GM12878 (cell line): ENCODE data around the gene CCT4. TPM values are rescaled to one million over a fixed set of nuclear protein-coding genes. Genes with fewer than 3 reads are reported as not detected.

Experiments used
- ATAC-seq: fragments of 200-7000 bp; cut with Tn5 transposase; 3 replicates; pipeline ENCODE4 v1.9.1; 2020; ENCODE audit warnings: mild to moderate bottlenecking, moderate library complexity
- BruUV-seq: library from RNA; stranded (reverse); fragments of 400-500 nt; replicated peaks from 2 replicates; lab custom pipeline; 2021; lab: Mats Ljungman, UMichigan
- CTCF ChIA-PET: fragments of 300-600 bp; sonication (Branson Sonifier 250); formaldehyde crosslinking; extraction: SDS; loops from one replicate; lab custom pipeline; 2021; ENCODE audit warnings: inconsistent platforms; lab: Yijun Ruan, JAX
- POLR2A ChIA-PET: fragments of 350-600 bp; formaldehyde crosslinking; extraction: SDS; loops from one replicate; lab custom pipeline; 2021; ENCODE audit warnings: inconsistent platforms; lab: Charles Lee
- RAD21 ChIA-PET: fragments of 300-600 bp; sonication (Branson Sonifier 250); formaldehyde crosslinking; loops from one replicate; lab custom pipeline; 2023; ENCODE audit warnings: antibody characterized with exemption; ENCODE audit not compliant: unreplicated experiment; lab: Charles Lee
- SMC1A ChIA-PET: fragments of 300-600 bp; sonication (Branson Sonifier 250); formaldehyde crosslinking; loops from one replicate; lab custom pipeline; 2023; ENCODE audit not compliant: unreplicated experiment, uncharacterized antibody; lab: Charles Lee
- DNase-seq: peaks from one replicate; pipeline ENCODE4 v3.0.0-alpha.2; 2011; ENCODE audit warnings: low read depth, low spot score
- FAIRE-seq: peaks from 3 replicates; lab custom pipeline; 2011; peaks lifted over from hg19 to GRCh38; lab: Jason Lieb, UNC
- H2AFZ ChIP-seq: 2 replicates; pipeline ENCODE4 v1.6.0; 2011; ENCODE audit warnings: low read depth, low read length, control low read depth; ENCODE audit not compliant: control insufficient read depth
- H3K27ac ChIP-seq: 2 replicates; pipeline ENCODE4 v1.5.1; 2011; ENCODE audit warnings: control low read depth; ENCODE audit not compliant: control insufficient read depth, insufficient read depth
- H3K27me3 ChIP-seq, 2 experiments: replicated peaks in 1 of 2; 2 replicates each; pipeline versions ENCODE4 v1.6.0 to v1.6.1; 2011; ENCODE audit warnings: low read length in 1 of 2; ENCODE audit not compliant: control insufficient read depth in 2 of 2, insufficient read depth in 2 of 2
- H3K36me3 ChIP-seq, 2 experiments: 2 replicates each; pipeline ENCODE4 v1.5.1; 2011; ENCODE audit warnings: low read length in 1 of 2; ENCODE audit not compliant: control insufficient read depth in 2 of 2, insufficient read depth in 2 of 2
- H3K4me1 ChIP-seq: 2 replicates; pipeline ENCODE4 v1.6.1; 2011; ENCODE audit warnings: mild to moderate bottlenecking, low read length, moderate library complexity, mixed read lengths; ENCODE audit not compliant: control insufficient read depth, insufficient read depth
- H3K4me2 ChIP-seq: 2 replicates; pipeline ENCODE4 v1.6.0; 2011; ENCODE audit warnings: control low read depth; ENCODE audit not compliant: control insufficient read depth, insufficient read depth
- H3K4me3 ChIP-seq: fragments of 200-600 bp; sonication (generic); 2 replicates; pipeline ENCODE4 v1.5.1; 2016
- H3K79me2 ChIP-seq: 2 replicates; pipeline ENCODE4 v1.6.0; 2011; ENCODE audit warnings: low read length; ENCODE audit not compliant: control insufficient read depth, insufficient read depth
- H3K9ac ChIP-seq: 2 replicates; pipeline ENCODE4 v1.8.0; 2011; ENCODE audit warnings: low read length, control low read depth, mixed read lengths; ENCODE audit not compliant: control insufficient read depth, insufficient read depth
- H3K9me3 ChIP-seq: replicated peaks from 3 replicates; pipeline ENCODE4 v1.5.1; 2011; ENCODE audit warnings: mild to moderate bottlenecking, low read length; ENCODE audit not compliant: control insufficient read depth, insufficient read depth
- H4K20me1 ChIP-seq: 2 replicates; pipeline ENCODE4 v1.6.0; 2011; ENCODE audit not compliant: control insufficient read depth, insufficient read depth
- FOS ChIP-seq: IDR thresholded peaks from 3 replicates; pipeline ENCODE4 v1.6.1; 2011; ENCODE audit warnings: borderline replicate concordance; ENCODE audit not compliant: insufficient read length; ENCODE audit errors: extremely low read depth
- JUNB ChIP-seq: IDR thresholded peaks from 2 replicates; pipeline ENCODE4 v1.6.1; 2016; ENCODE audit warnings: antibody characterized with exemption, mild to moderate bottlenecking
- MTA3 ChIP-seq: IDR thresholded peaks from 2 replicates; pipeline ENCODE4 v1.6.1; 2012; ENCODE audit warnings: low read length, inconsistent platforms, borderline replicate concordance
- NFYA ChIP-seq: IDR thresholded peaks from 2 replicates; pipeline ENCODE4 v1.6.1; 2011; ENCODE audit warnings: low read depth, mild to moderate bottlenecking, low read length, improper control_type of control experiment, borderline replicate concordance
- NFYB ChIP-seq: IDR thresholded peaks from 2 replicates; pipeline ENCODE4 v1.6.1; 2011; ENCODE audit warnings: low read depth, mild to moderate bottlenecking, low read length, improper control_type of control experiment, moderate library complexity; ENCODE audit not compliant: insufficient read depth
- PML ChIP-seq: IDR thresholded peaks from 2 replicates; pipeline ENCODE4 v1.6.1; 2012; ENCODE audit warnings: low read length, inconsistent platforms
- POU2F2 ChIP-seq: IDR thresholded peaks from 3 replicates; pipeline ENCODE4 v1.6.1; 2011; ENCODE audit warnings: low read depth, mild to moderate bottlenecking, low read length, borderline replicate concordance
- STAT1 ChIP-seq: fragments of 450-650 bp; conservative IDR thresholded peaks from 2 replicates; pipeline ENCODE4 v1.6.1; 2014; ENCODE audit warnings: antibody characterized with exemption, mild to moderate bottlenecking
- SUPT20H ChIP-seq: IDR thresholded peaks from 2 replicates; pipeline ENCODE4 v1.6.1; 2011; ENCODE audit warnings: low read depth, mild to moderate bottlenecking, low read length, moderate library complexity, borderline replicate concordance; ENCODE audit not compliant: control insufficient read depth
- TCF12 ChIP-seq: IDR thresholded peaks from 2 replicates; pipeline ENCODE4 v1.6.1; 2011; ENCODE audit warnings: low read depth, mild to moderate bottlenecking, low read length
- WGBS: methylation state at CpG from one replicate; pipeline ENCODE4 v1.1.6; 2016; ENCODE audit warnings: low lambda C conversion rate; ENCODE audit not compliant: insufficient replicate concordance, insufficient coverage; ENCODE audit errors: missing lambda C conversion rate; 5-methylcytosine and 5-hydroxymethylcytosine counted together
- in situ Hi-C: fragments of 300-500 bp; cut with MboI; formaldehyde crosslinking; loops from 9 replicates; pipeline ENCODE4 v1.14.3; 2018; ENCODE audit warnings: mixed read lengths
- intact Hi-C: fragments of 100-400 bp; cut with micrococcal nuclease; formaldehyde crosslinking; loops from one replicate; pipeline ENCODE4 v1.14.2; 2022; ENCODE audit not compliant: unreplicated experiment
- polyA plus RNA-seq, 11 experiments: library from polyadenylated mRNA; depleted of rRNA in 4 of 11; unstranded in 6 of 11; stranded (reverse) in 5 of 11; fragments of >200 nt; fragmentation: Nextera tagmentation in 4 of 11; fragmentation: Illumina TruSeq in 1 of 11; extraction: Ambion mirVana in 4 of 11; extraction: Trizol in 1 of 11; gene quantifications; 1 replicate in 1 of 11; 2 replicates in 10 of 11; pipeline versions ENCODE4 v1.2.1 to v1.2.3, GENCODE V29; 2011 to 2016; ENCODE audit warnings: inconsistent platforms in 2 of 11, missing spikeins in 2 of 11, low read depth in 1 of 11
- total RNA-seq, 4 experiments: library from RNA; depleted of rRNA in 3 of 4; stranded (reverse); fragments of >200 nt in 3 of 4; fragmentation: Illumina TruSeq in 1 of 4; extraction: Trizol in 1 of 4; gene quantifications; 2 replicates each; pipeline versions ENCODE4 v1.2.1 to v1.2.3, GENCODE V29; 2013 to 2021

CCT4 gene
- total and polyA plus RNA-seq, 10 of the 15 experiments (the other 5 are each of a cell fraction or from before 2014, with no cell fraction given): 76.6 to 320 (median 211) TPM

DNA sequence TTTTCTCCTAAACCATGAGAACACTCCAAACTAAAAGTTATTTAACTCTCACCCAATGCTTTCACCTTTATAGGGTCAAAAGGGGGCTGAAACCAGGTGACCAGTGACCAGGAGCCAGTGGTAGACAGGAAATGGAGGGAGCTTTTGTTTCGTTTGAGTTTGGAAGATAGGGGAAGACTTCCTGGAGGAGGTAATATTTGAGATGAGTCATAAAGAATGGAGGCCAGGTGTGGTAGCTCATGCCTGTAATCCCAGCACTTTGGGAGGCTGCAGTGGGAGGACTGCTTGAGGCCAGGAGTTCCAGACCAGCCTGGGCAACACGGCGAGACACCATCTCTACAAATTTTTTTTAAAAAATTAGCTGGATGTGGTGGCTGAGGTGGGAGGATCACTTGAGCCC, 43.1 kb downstream of the CCT4 start:
- POLR2A ChIA-PET: interaction anchor here (0.6 to 1.3 kb wide), 2 partner anchors 8 to 25 kb away, joined by 3 to 5 read pairs; partner anchors contain the start of gene FAM161A
- intact Hi-C loops (no loop called here), in situ Hi-C loops (no loop called here)
- Histone ChIP-seq H3K4me3 (no peak overlapping the region), H3K79me2 (no peaks in the 10 kb centered on the region), H3K36me3 (no peaks in the 10 kb centered on the region), H3K4me1 (no peaks in the 10 kb centered on the region), H3K27ac (no peak overlapping the region), H2AFZ (no peak overlapping the region), H3K9me3 (no peaks in the 10 kb centered on the region), H4K20me1 (no peaks in the 10 kb centered on the region), H3K27me3 (no peaks in the 10 kb centered on the region)
- FAIRE-seq: no peak
- RAD21 ChIA-PET: no interaction called here
- no peak for DNase-seq
- ATAC-seq: no peak
- 69% methylated on average over 3 of the region's 3 CpGs for WGBS
- CTCF ChIA-PET: interaction anchor here (1.2 kb wide), 1 partner anchor 8 kb away, joined by 4 read pairs; no protein-coding TSS in a partner anchor
- SMC1A ChIA-PET: interaction anchor here (0.9 to 2.5 kb wide), 2 partner anchors 8 to 9 kb away, joined by 3 to 6 read pairs; partner anchors contain the start of gene FAM161A
- no TSS peak for BruUV-seq
- TF ChIP-seq PML: no peak
- TF ChIP-seq STAT1: no peak
- no peak for TF ChIP-seq FOS
- no peak for TF ChIP-seq TCF12
- TF ChIP-seq POU2F2: no peak
- no peak for TF ChIP-seq JUNB
- no peak for TF ChIP-seq MTA3
- TF ChIP-seq NFYA: no peak
- no peak for TF ChIP-seq NFYB
- TF ChIP-seq SUPT20H: no peak
- TF ChIP-seq, all 136 proteins: peak for 0
- no peak overlapping the region for H3K4me2 ChIP-seq
- H3K9ac ChIP-seq: no peak overlapping the region
